GM18505 (cell line): Measurements from ENCODE around the gene ARMCX1.
"Not testable (repeated sequence)": the region's sequence is repeated elsewhere in the genome, so short reads cannot be mapped to it uniquely, and the experiment has no call there.

Experiments
- ATAC-seq: cut with Tn5 transposase; IDR thresholded peaks from one replicate; pipeline ENCODE4 v1.9.1; 2021; ENCODE audit not compliant: unreplicated experiment
- POLR2A ChIP-seq: IDR thresholded peaks from 4 replicates; pipeline ENCODE4 v1.6.1; 2011; ENCODE audit warnings: borderline replicate concordance; ENCODE audit not compliant: insufficient read depth, insufficient read length; ENCODE audit errors: extremely low read depth

The ARMCX1 gene

GRCh38 chrX:101550362-101550750, at the start of gene ARMCX1:
ARMCX1 (plus strand) TSS chrX:101550547; CDS start chrX:101552931, 2,384 bp downstream.
- TF ChIP-seq POLR2A: no peak

GRCh38 chrX:101502929-101503328, 47.4 kb upstream of the ARMCX1 start:
- ATAC-seq: not testable (repeated sequence)

More at GRCh38 chrX:101550362-101550750, at the start of gene ARMCX1:
- no peak for ATAC-seq

GRCh38 chrX:101507372-101507771, 43.0 kb upstream of the ARMCX1 start:
- no peak for ATAC-seq
- TF ChIP-seq POLR2A: no peak

- no peak for TF ChIP-seq POLR2A
- ATAC-seq: no peak
Measured at GRCh38 chrX:101507986-101508385, 42.4 kb upstream of the ARMCX1 start.

GRCh38 chrX:101530944-101531343, 19.4 kb upstream of the ARMCX1 start:
- TF ChIP-seq POLR2A: no peak
- no peak for ATAC-seq

GRCh38 chrX:101539116-101539515, 11.2 kb upstream of the ARMCX1 start:
- TF ChIP-seq POLR2A: no peak
- ATAC-seq: no peak

GRCh38 chrX:101550751-101551379, 518 bp downstream of the ARMCX1 start:
- no peak for ATAC-seq
- no peak for TF ChIP-seq POLR2A

- ATAC-seq: no peak
- no peak for TF ChIP-seq POLR2A
Measured at GRCh38 chrX:101551380-101551767, 1.0 kb downstream of the ARMCX1 start.

- no peak for ATAC-seq
Measured at GRCh38 chrX:101552714-101553113, 2.4 kb downstream of the ARMCX1 start.

GRCh38 chrX:101564651-101565050, 14.3 kb downstream of the ARMCX1 start:
- no peak for TF ChIP-seq POLR2A
- ATAC-seq: no peak

More at GRCh38 chrX:101552714-101553113, 2.4 kb downstream of the ARMCX1 start:
- TF ChIP-seq POLR2A: no peak

- TF ChIP-seq POLR2A: no peak
- ATAC-seq: peak; percentile 94
Measured at GRCh38 chrX:101595739-101596419, 45.5 kb downstream of the ARMCX1 start.

- ATAC-seq: not testable (repeated sequence)
Measured at GRCh38 chrX:101599592-101599991, 49.2 kb downstream of the ARMCX1 start.

- no peak for ATAC-seq
- no peak for TF ChIP-seq POLR2A
Measured at GRCh38 chrX:101602077-101602476, 51.7 kb downstream of the ARMCX1 start.
